RWPE2 (cell line): Measurements from ENCODE around the gene PITRM1.
"Not testable (repeated sequence)": the region's sequence is repeated elsewhere in the genome, so short reads cannot be mapped to it uniquely, and the experiment has no call there.

Experiments
- ATAC-seq: fragments of 200-7000 bp; cut with Tn5 transposase; 3 replicates; pipeline ENCODE4 v1.9.1; 2021; ENCODE audit warnings: low read depth
- DNase-seq: peaks from one replicate; pipeline ENCODE4 v3.0.0-alpha.2; 2020; ENCODE audit warnings: low spot score
- H3K27ac ChIP-seq: fragments of 450-650 bp; 2 replicates; pipeline ENCODE4 v1.5.1; 2017; ENCODE audit warnings: mild to moderate bottlenecking; ENCODE audit not compliant: poor library complexity, severe bottlenecking
- H3K27me3 ChIP-seq: fragments of 250-450 bp; sonication (Bioruptor Pico); 2 replicates; pipeline ENCODE4 v1.5.1; 2021; ENCODE audit warnings: mild to moderate bottlenecking, moderate library complexity; ENCODE audit not compliant: insufficient read depth, poor library complexity, severe bottlenecking
- H3K36me3 ChIP-seq: fragments of 250-450 bp; sonication (Bioruptor Pico); 2 replicates; pipeline ENCODE4 v1.5.1; 2020; ENCODE audit warnings: low read depth, mild to moderate bottlenecking, moderate library complexity
- H3K4me1 ChIP-seq: fragments of 250-450 bp; sonication (Bioruptor Pico); 2 replicates; pipeline ENCODE4 v1.5.1; 2021; ENCODE audit warnings: mild to moderate bottlenecking, moderate library complexity; ENCODE audit not compliant: insufficient read depth, poor library complexity, severe bottlenecking
- H3K4me3 ChIP-seq: fragments of 250-450 bp; sonication (Bioruptor Pico); 2 replicates; pipeline ENCODE4 v1.5.1; 2021; ENCODE audit warnings: mild to moderate bottlenecking, moderate library complexity; ENCODE audit not compliant: severe bottlenecking
- H3K9me3 ChIP-seq: fragments of 250-450 bp; sonication (Bioruptor Pico); 2 replicates; pipeline ENCODE4 v1.5.1; 2021; ENCODE audit warnings: mild to moderate bottlenecking, moderate library complexity; ENCODE audit not compliant: severe bottlenecking
- TF ChIP-seq, protein P1 (sequence below): fragments of 450-650 bp; IDR thresholded peaks from one replicate; pipeline ENCODE4 v1.5.1; 2017; ENCODE audit warnings: mild to moderate bottlenecking, moderate library complexity; ENCODE audit not compliant: poor library complexity, severe bottlenecking

The PITRM1 gene

DNA sequence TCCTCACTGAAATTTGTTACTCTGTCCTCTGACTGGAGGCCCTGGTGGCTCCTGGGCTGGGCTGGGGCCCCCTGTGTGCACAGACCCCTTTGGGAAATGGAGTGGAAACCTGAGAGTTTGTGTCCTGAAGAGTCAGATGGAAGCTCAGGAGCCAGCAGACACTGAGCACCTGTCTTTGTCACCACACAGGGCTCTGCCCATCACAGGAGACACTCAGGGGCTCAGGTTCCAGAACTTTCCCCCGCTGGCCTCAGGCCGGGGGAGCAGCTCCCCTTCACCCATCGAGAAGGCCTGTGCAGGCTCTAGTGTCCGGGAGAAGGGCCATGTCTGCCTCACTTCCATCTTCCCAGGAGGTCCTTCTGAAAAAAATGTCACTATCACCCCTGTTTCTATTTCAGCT, 22.3 kb upstream of the PITRM1 start:
- Histone ChIP-seq H3K4me3 (no peak overlapping the region), H3K4me1 (peaks cover 4% of the 10 kb centered on the region), H3K9me3 (no peaks in the 10 kb centered on the region), H3K27me3 (no peaks in the 10 kb centered on the region), H3K27ac (no peak overlapping the region), H3K36me3 (no peaks in the 10 kb centered on the region)
- ATAC-seq (no peak), DNase-seq (no peak)
- TF ChIP-seq, protein P1, sequence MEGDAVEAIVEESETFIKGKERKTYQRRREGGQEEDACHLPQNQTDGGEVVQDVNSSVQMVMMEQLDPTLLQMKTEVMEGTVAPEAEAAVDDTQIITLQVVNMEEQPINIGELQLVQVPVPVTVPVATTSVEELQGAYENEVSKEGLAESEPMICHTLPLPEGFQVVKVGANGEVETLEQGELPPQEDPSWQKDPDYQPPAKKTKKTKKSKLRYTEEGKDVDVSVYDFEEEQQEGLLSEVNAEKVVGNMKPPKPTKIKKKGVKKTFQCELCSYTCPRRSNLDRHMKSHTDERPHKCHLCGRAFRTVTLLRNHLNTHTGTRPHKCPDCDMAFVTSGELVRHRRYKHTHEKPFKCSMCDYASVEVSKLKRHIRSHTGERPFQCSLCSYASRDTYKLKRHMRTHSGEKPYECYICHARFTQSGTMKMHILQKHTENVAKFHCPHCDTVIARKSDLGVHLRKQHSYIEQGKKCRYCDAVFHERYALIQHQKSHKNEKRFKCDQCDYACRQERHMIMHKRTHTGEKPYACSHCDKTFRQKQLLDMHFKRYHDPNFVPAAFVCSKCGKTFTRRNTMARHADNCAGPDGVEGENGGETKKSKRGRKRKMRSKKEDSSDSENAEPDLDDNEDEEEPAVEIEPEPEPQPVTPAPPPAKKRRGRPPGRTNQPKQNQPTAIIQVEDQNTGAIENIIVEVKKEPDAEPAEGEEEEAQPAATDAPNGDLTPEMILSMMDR: no peak

DNA sequence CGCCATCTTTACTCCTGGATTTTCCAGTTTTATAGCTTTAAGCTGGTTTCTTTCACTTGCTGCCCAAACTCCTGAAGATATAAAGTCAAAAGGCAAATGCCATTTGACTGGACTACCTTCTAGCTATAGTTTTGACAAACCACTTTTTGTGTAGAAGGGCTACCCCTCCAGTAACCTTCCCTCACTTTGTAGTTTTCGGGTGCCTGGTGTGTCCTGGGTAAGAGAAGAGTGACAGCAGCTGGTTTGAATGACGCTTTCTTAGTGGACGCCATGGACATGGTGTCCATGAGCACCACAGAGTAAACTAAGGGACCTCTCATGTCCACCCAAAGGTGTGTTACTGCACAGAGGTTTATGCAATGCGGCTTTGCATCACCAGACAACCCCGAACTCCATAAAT, 21.2 kb upstream of the PITRM1 start:
- DNase-seq: no peak
- H3K36me3 ChIP-seq: no peaks in the 10 kb centered on the region
- no peaks in the 10 kb centered on the region for H3K9me3 ChIP-seq
- ATAC-seq: no peak
- no peak overlapping the region for H3K27ac ChIP-seq
- H3K4me1 ChIP-seq: peaks cover 4% of the 10 kb centered on the region
- no peaks in the 10 kb centered on the region for H3K27me3 ChIP-seq
- TF ChIP-seq, protein P1: no peak
- H3K4me3 ChIP-seq: no peak overlapping the region

- no peaks in the 10 kb centered on the region for H3K9me3 ChIP-seq
- no peak for DNase-seq
- TF ChIP-seq, protein P1: peak; percentile 89
- H3K36me3 ChIP-seq: no peaks in the 10 kb centered on the region
- peaks cover 4% of the 10 kb centered on the region for H3K4me1 ChIP-seq
- no peak overlapping the region for H3K27ac ChIP-seq
- peak; percentile 28; the same call in 1 of the 3 replicates for ATAC-seq
- no peak overlapping the region for H3K4me3 ChIP-seq
- no peaks in the 10 kb centered on the region for H3K27me3 ChIP-seq
Measured at GRCh38 chr10:3192856-3193635, 20.5 kb upstream of the PITRM1 start.

DNA sequence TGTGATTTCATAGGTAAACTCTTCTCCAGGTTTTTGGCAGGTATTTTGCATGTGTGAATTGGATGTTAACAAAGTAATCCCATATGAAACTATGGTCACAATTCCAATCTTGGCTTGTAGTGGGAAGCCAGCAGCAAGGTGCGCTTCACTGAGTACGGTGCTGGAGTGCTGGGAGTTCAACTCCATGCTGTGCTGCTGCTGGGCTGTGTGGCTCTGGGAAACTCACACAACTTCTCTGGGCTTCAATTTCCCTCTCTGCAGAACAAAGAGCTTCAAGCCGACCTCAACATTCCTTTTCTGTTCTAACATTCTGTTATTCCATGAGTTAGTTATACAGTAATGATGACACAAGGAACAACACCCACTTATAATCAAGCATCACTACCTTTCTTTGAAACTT, 18.2 kb upstream of the PITRM1 start:
- ATAC-seq (no peak), DNase-seq (no peak)
- Histone ChIP-seq H3K9me3 (no peaks in the 10 kb centered on the region), H3K36me3 (no peaks in the 10 kb centered on the region), H3K4me1 (peaks cover 4% of the 10 kb centered on the region), H3K27ac (no peak overlapping the region), H3K27me3 (no peaks in the 10 kb centered on the region), H3K4me3 (no peak overlapping the region)
- TF ChIP-seq, protein P1: no peak

DNA sequence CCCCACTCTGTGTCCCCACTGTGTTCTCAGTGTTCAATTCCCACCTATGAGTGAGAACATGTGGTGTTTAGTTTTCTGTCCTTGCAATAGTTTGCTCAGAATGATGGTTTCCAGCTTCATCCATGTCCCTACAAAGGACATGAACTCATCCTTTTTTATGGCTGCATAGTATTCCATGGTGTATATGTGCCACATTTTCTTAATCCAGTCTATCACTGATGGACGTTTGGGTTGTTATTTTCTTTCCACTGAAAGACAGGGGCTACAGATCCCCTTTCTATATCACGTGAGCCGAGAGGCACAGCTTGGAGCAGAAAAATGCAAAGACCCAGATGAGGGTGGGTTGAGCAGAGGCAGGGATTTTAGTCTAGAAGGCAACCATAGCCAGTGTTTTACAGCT, 14.6 kb upstream of the PITRM1 start:
- not testable (repeated sequence) for H3K4me1 ChIP-seq, H3K36me3 ChIP-seq, H3K27me3 ChIP-seq, ATAC-seq, H3K4me3 ChIP-seq, H3K27ac ChIP-seq, H3K9me3 ChIP-seq, DNase-seq
